Sigmoid colon (tissue), 3 donors: ENCODE data around the gene FPR2.

Source experiments
- CTCF ChIP-seq, 4 experiments: fragments of 450-650 bp in 3 of 4; fragments of 200-600 bp in 1 of 4; IDR thresholded peaks; one replicate each; pipeline ENCODE4 v1.5.1; 2016 to 2019; ENCODE audit warnings: antibody characterized with exemption in 4 of 4, mild to moderate bottlenecking in 3 of 4, moderate library complexity in 2 of 4
- POLR2A ChIP-seq, 2 donors: fragments of 450-650 bp; IDR thresholded peaks; one replicate each; pipeline ENCODE4 v1.6.1; 2016; ENCODE audit warnings: antibody characterized with exemption in 2 of 2, mild to moderate bottlenecking in 2 of 2, moderate library complexity in 2 of 2

- TF ChIP-seq POLR2A (IDR thresholded peaks at IDR 0.05) (no peak), CTCF (IDR thresholded peaks at IDR 0.05) (no peak)
Observed at GRCh38 chr19:51733742-51734522, 27.0 kb upstream of the FPR2 start.
